GM19193 (cell line): ENCODE data around the gene LOXL1.

Experiments used
- POLR2A ChIP-seq: IDR thresholded peaks from 4 replicates; pipeline ENCODE4 v1.6.1; 2011; ENCODE audit not compliant: insufficient read depth, insufficient read length; ENCODE audit errors: extremely low read depth

LOXL1 gene

GRCh38 chr15:73952913-73953750, 26.9 kb downstream of the LOXL1 start:
- TF ChIP-seq POLR2A, result no peak

- no peak for TF ChIP-seq POLR2A
Observed at GRCh38 chr15:73954188-73955145, 28.2 kb downstream of the LOXL1 start.

- TF ChIP-seq POLR2A, result no peak
Observed at GRCh38 chr15:73955326-73955725, 29.1 kb downstream of the LOXL1 start.

- no peak for TF ChIP-seq POLR2A
Observed at GRCh38 chr15:73955861-73956742, 29.8 kb downstream of the LOXL1 start.

- TF ChIP-seq POLR2A, result no peak
Observed at GRCh38 chr15:73956743-73957135, 30.5 kb downstream of the LOXL1 start.

DNA sequence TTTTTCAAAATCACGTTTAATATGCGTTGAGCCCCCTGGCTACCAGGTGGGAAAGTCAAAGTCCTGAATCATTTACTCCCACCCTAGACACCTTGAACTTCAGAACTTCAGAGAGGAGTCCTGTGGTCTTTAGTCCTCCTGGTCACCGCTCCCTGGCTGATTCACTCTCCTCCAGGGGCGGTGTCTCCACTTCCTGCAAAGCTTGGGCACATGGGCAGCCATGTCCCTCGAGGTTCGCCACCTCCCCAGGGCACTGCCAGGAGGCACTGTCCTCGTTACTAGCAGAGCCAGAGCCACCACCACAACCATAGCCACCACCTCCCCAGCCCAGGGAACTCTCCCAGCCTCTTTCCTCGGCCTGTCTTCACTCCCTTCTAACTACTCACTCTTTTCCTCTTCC, 31.0 kb downstream of the LOXL1 start:
- TF ChIP-seq POLR2A, result no peak

- no peak for TF ChIP-seq POLR2A
Observed at GRCh38 chr15:73957785-73958184, 31.5 kb downstream of the LOXL1 start.

DNA sequence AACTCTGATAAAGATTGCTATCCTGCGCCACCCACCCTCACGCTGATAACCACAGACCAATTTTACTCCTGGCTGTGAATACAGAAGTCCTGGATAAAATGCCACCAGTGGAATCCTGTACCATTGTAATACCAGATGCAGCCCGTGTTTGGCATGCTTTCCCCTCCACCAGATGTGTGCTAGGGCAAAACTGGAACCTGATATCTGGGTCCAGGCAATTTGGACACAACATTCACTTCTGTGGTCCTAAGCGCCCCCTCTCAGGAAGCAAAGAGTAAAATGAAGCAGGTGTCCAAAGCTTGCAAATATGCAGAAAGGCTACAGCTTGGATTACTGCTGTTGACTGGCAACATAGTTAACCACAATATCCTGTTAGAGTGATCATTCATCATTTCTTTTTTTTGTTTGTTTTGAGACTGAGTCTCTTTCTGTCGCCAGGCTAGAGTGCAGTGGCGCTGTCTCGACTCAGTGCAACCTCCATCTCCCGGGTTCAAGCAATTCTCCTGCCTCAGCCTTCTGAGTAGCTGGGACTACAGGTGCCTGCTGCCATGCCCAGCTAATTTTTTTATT, 32.8 kb downstream of the LOXL1 start:
- TF ChIP-seq POLR2A, result no peak

DNA sequence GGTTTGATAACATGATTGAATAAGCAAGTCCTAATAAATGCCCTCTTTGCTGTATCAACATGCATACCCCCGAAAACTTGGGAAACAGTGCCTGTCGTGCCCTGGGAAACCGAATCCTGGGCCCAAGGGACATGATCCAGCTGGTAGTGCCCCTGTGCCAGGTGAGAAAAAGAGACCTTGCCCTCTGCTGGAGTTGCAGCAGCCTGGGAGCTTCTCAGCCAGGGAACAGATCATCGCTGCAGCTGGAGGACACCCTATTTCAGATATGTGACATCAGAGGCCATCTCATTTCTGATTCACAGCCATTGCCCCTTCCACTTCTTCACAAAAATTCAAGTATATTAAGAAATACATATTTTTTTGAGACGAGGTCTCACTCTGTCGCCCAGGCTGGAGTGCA, 33.5 kb downstream of the LOXL1 start:
- no peak for TF ChIP-seq POLR2A

DNA sequence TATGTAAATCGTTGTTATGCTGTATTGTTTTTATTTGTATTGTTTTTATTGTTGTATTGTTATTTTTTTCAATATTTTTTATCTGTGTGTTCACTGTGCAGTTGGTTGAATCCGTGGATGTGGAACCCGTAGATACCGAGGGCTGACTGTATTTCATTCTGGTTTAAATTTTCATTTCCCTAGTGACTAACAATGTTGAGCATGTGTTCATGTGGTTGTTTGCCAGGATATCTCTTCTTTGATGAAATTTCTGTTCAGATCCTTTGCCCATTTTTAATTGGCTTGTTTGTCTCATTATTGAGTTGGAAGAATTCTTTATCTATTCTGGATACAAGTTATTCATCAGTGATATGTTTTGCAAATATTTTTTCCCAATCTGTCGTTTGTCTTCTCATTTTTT, 36.2 kb downstream of the LOXL1 start:
- no peak for TF ChIP-seq POLR2A

GRCh38 chr15:73964736-73965093, 38.5 kb downstream of the LOXL1 start:
- TF ChIP-seq POLR2A, result no peak

GRCh38 chr15:73965094-73965757, 39.0 kb downstream of the LOXL1 start:
- no peak for TF ChIP-seq POLR2A

DNA sequence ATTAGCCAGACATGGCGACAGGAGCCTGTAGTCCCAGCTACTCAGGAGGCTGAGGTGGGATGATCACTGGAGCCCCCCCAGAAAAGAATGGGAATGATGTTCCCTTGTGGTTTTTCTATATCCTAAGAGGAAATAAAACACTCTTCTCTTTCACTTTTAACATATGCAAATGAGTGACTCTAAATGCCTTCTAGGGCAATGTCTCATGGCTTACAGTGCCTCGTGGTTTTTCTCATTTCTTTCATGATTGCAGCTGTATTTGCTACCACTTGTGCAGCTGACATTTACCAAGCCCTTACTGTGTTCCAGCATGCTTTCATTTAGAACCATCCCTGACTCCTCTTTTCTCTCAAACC, 39.5 kb downstream of the LOXL1 start:
- no peak for TF ChIP-seq POLR2A

DNA sequence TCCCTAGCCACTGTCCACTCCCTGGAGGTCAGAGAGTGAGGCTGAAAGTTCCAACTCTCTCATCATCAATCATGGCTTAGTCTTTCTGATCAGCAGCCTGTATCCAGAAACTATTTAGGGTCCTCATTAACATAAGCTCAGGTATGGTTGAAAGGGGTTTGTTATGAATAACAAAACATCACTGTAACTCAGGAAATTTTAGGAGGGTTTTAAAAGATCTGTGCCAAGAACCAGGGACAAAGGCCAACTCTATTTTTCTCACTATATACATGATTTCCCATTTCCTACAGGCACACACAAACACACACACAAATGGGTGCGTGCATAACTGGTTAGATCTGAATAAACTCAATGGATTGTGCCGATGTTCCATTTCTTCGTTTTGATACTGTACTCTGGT, 42.2 kb downstream of the LOXL1 start:
- TF ChIP-seq POLR2A, result no peak
